GM19099 (cell line): ENCODE results near the gene TNS3.

Experiments used
- POLR2A ChIP-seq: IDR thresholded peaks from 3 replicates; pipeline ENCODE4 v1.6.1; 2011; ENCODE audit warnings: low read depth; ENCODE audit not compliant: insufficient read length; ENCODE audit errors: extremely low read depth

TNS3 gene

DNA sequence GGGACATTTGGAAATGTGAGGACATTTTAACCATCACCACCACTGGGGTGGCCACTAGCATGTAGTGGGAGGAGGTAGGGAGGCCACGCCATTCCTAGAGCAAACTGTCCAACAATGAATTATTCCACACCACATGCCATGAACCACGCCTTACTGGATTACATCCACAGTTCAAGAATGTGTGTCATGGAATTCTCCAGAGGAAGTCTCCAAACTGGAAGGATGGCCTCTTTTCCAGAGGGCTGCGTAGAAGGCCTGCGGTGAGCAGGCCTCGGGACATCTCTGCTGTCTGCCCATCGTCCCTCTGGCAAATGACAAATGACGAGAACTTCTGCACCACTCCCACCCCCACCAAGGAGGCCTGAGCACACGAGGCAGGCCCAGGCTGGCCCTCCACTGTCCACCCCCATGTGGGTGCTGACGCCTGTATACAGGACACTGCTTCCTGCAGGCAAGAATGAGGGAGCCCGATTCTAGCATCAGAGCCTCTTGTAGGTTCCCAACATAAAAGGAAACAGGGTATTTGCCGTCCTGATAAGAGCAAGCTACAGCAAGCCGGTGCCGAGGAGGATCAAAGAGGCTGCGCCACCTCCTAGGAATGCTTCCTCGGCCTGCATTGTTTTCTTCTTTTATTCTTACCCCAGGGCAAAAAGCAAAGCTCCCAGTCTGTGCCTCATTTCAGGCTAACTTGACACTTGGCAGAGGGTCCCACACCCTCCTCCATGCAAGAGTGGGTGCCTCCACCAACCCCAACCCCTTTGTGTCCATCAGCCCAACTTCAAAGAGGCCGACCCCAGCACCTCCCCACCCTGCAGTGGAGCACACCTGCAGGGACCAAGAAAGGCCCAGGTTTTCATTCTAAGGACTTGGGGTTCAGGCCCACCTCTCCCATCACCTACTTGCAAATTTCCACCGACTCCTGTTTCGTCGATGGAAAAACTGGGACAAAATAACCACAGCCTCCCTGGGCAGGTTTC lies 23.9 kb downstream of the TNS3 start:
- no peak for TF ChIP-seq POLR2A

DNA sequence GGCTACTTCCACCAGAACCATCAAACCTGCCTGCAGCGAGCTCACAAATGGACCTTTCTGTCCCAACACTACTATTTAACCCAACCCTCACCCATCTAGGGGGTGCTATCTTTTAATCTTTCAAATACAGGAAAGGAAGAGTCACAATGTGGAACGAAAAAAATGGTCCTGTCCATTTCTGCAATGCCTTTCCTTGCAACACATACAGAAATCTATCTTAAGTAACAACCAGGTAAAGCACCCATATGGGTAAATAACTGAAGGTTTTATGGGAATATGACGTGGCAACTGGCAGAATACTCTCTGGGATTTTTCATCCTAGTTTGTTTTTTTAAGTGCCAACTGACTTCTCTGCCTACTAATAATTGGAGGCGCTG lies 24.6 kb downstream of the TNS3 start:
- TF ChIP-seq POLR2A = no peak

DNA sequence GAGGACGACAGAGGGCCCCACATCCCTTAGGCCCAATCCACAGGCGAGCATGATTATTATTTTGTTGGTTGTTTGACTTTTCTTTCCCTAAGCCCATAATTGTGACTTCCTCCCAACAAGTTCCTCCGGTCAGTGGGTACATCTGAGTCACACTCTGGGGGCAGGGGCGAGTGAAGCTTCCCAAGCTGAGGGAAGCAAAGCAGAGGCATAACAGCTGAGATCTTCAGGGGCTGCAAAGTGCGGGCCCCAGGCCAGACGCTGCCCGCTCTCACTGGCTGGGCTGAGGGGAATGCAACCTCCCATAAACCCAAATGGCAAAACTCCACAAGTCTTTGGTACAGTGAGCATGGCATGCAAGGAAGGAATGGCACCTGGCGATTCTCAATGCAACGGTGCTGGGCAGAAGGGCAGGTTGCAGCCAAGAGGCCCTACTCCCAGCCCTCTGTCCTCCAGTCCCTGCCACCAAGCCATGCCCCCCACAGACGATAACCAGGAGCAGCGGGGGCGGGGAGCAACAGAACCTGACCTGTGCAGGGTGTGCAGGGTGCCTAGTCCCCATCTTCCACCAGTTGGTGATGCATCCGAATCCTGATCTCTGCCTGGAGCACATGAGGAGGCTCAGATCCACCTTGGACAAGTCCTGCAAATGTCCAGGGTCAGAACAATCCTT lies 25.3 kb downstream of the TNS3 start:
- no peak for TF ChIP-seq POLR2A

DNA sequence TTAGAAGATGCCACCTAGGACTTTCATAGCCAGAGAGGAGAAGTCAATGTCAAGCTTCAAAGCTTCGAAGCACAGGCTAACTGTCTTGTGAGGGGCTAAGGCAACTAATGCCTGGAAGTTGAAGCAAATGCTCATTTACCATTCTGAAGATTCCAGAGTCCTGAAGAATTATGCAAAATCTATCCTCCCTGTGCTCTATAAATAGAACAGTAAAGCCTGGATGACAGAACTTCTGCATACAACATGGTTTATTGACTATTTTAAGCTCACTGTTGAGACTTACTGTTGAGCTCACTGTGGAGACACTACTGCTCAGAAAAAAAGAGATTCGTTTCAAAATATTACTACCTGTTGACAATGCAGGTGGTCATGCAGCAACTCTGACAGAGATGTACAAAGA lies 28.6 kb downstream of the TNS3 start:
- TF ChIP-seq POLR2A = no peak

DNA sequence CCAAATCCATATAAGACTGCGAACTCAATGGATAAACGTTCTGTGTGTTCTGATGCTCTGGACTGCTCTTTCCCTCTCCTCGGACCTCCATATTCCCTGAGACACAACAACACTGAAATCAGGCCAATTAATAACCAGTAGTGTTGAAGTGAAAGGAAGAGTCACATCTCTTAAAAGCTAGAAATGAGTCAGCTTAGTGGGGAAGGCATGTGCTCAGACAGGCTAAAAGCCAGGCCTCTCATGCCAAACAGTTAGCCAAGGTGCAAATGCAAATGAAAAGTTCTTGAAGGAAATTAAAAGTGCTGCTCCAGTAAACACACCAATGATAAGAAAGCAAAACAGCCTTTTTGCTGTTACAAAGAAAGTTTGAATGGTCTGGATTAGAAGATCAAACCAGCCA lies 29.3 kb downstream of the TNS3 start:
- TF ChIP-seq POLR2A = no peak

DNA sequence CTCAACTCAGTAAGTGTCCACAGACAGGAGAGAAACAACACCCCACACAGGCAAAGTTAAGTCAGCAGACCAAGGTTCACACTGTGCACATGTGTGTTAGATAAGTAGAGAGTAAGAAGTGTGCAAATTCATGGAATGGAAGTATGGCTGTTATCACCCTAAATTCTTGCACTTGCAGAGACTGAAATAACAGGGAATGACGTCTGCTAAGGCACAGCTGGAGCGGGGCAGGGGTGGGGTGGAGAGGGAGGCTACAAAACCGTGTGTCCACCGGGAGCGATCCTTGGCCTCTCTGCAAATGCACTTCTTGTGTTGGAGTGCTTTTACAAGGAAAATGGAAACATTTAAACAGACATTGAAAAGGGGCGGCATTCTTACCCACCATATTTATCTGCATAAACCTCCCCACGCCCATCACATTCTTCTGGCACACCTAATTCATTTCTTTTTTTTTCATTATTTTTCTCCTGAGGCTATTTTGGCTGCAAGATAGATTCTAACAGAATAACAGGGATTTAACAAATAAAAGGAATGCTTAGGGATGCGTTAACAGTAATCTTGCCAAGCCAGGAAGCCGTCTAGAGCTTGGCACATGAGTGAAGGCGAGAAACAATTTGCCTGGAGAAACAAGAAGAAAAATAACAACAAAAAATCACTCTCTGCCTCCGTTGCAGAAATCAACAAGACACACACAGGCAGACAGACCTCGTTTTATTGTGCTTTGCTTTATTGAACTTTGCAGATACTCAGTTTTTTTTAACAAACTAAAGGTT lies 30.1 kb downstream of the TNS3 start:
- no peak for TF ChIP-seq POLR2A

DNA sequence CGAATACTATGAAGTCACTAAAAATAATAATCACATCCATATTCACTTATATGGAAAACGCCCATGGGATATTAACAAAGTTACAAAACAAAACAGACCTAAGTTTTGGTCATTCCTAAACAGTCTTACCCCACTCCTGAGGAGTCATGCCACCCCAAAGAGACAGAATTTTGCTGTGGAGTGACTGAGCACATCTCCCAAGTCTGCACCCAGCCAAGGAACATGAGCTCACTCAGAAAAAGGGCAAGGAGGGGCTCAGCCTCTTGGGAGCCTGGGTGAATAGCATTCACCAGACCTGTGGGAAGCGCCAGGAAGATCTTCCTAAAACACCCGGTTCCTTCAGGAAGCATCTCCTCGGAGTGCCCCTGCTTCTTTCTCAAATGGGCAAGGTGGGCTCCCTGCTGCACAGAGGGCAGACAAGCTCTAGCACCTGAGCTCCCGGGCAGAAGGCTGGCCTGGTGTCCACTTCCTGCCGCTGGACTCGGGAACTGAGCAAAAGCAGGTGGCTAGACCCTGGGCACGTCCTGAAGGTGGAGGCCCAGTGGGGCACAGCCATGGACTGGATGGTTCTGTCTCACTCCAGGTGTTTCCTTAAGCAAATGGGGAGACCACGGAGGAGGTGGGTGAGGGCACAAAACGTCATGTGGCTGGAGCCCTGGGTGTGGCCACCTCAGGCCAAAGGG lies 31.0 kb downstream of the TNS3 start:
- TF ChIP-seq POLR2A = no peak

DNA sequence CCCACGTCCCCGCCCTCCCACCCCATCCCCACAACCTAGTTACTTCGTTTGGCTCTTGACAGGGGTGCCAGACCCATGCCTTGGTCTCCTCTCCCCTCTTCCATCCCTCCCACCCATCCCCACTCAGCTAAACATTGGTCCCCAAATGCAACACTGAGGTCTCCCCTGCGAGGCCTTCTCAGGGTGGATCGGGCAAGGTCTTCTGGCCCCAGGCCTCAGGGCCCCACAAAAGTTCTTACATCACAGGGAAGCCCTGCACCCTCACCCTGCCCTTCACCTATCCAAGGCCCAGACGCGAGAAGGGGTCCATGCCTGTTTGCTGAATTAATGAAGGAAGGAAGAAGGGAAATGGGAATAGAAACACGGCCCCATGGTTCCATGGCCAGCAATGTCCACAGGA lies 32.0 kb downstream of the TNS3 start:
- no peak for TF ChIP-seq POLR2A

DNA sequence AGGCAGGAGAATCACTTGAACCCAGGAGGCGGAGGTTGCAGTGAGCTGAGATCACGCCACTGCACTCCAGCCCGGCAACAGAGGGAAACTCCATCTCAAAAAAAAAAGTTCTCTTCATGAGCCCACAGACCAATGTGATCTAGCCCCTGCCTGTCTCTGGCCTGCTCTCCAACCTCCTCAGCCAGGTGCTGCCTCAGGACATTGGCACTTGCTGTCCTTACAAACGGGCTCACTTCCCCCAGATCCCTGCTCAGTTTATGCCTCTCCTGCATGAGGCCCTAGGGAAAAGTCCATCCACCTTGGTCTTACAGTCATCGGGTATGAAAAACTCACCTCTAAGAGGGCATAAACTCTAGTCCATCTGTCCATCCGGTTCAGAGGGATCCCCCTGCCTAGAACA lies 32.5 kb downstream of the TNS3 start:
- no peak for TF ChIP-seq POLR2A

DNA sequence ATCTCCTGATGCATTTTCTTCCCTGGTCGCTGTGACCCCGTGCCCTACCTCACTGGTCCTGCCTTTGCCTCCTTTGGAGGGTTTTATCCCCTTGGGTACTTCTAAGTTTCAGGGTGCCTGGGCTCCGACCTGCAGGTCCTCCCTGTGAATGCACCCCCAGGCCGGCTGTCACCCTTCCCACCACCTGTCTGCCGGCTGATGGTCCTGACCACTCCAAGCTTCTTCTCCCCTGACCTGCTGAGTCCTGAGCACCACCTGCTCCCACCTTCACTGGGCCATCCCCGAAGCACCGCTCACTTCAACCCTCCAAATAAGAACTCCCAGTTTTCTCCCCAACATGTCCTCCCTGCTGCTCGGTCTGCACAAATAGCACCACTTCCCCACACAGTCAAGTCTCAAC lies 33.4 kb downstream of the TNS3 start:
- no peak for TF ChIP-seq POLR2A

DNA sequence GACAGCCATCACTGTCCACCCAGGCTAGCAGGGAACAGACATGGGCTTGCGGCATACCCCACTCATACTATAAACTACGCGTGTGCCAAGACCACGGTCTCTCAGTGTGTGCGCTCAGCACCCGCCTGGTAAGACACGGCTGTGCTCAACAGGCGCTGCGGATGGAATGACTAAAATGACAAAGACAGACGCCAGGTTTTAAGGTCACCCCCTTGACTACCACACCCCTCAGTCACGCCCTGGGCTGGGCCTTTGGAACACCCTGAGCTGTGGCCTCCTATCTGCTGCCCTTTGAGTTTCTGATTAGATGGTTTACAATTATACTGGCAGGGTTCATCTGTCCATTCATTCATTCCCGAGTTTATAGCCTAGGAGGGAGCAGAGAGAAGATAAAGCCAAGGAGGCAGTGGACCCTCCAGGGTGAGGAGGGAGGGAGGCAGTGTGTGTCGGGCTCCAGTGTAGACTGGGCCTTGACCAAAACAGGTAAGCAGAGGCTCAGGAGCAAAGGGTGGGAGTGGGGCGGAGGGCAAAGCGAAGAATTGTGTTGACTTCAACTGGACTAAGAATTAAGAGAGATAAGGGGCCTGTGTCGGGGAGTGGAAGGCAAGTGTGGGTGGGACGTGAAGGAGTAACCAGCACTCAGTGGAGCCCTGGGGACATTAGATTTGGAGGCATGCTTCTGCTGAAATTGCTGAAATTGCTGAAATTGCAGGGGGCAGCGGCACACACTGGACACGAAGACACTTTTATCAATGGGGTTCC lies 35.0 kb downstream of the TNS3 start:
- TF ChIP-seq POLR2A = no peak

DNA sequence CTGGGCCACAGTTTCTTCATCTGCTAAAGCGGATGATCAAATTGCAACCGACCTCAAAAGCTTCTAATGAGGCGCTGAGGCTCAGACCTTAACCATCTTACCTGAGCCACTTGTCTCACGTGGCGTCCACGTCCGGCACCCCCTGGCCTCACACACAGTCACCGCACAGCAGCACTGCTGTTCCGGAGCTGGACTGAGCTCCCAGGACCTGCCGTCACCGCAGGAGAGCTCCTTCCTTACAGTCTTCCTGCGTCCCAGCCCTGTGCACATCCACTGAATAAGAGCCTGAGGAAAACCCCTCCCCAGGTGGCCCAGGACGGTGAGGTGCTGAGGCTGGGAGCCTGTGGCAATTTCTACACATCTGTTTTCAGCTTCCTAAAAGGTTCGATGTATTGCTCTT lies 35.7 kb downstream of the TNS3 start:
- TF ChIP-seq POLR2A = no peak

DNA sequence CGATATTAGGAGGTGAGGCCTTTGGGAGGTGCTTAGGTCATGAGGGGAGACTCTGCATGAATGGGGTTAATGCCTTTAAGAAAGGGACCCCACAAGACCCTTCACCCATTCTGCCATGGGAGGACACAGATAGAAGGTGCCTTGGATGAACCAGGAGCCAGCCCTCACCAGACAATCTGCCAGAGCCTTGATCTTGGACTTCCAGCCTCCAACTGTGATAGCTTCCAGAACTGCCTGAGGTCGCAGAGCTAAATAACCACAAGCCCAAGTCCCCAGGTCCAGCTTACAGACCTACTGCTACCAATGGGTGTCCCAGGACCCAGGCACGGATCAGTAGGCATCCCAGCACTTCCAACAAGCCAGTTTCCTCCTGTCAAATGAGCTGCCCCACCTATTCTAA lies 37.5 kb downstream of the TNS3 start:
- no peak for TF ChIP-seq POLR2A

DNA sequence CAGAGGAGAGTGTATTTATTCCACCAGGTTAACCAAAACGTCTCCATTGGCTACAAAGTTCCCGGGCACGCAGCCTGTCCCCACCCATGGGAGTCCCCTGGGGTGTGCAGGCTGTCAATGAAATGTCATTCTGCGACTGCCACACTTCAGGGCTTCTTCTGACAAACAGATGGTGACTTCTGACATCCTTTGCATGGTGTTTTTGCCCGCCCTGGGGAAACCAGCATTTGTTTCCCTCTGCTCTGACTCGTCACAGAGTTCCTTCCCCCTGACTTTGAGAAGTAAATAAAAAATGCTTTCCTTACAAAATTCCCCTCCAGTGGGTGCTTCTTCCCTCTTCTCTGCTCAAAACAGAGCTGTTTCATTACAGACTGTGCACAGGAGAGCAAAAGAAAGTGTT lies 38.2 kb downstream of the TNS3 start:
- TF ChIP-seq POLR2A = no peak
